DOHH2 (cell line): ENCODE results near the gene EIF4E3.

ENCODE experiments used
- CTCF ChIP-seq: fragments of 200-600 bp; sonication (generic); IDR thresholded peaks from one replicate; pipeline ENCODE4 v1.5.1; 2014; ENCODE audit warnings: antibody characterized with exemption, mild to moderate bottlenecking, low read depth, low read length; ENCODE audit not compliant: poor library complexity, severe bottlenecking
- EZH2phosphoT487 ChIP-seq: fragments of 200-600 bp; sonication (generic); IDR thresholded peaks from 2 replicates; pipeline ENCODE4 v1.6.1; 2017; ENCODE audit warnings: borderline replicate concordance, mild to moderate bottlenecking, antibody characterized with exemption, low read length, moderate library complexity, mixed read lengths

- TF ChIP-seq CTCF: no peak
- no peak for TF ChIP-seq EZH2phosphoT487
Observed at GRCh38 chr3:71751602-71752001, 26.4 kb upstream of the EIF4E3 start.
